ENCODE measurements around the gene MT4.
"Not testable (repeated sequence)": the region's sequence is repeated elsewhere in the genome, so short reads cannot be mapped to it uniquely, and the experiment has no call there.

MT4 gene

DNA sequence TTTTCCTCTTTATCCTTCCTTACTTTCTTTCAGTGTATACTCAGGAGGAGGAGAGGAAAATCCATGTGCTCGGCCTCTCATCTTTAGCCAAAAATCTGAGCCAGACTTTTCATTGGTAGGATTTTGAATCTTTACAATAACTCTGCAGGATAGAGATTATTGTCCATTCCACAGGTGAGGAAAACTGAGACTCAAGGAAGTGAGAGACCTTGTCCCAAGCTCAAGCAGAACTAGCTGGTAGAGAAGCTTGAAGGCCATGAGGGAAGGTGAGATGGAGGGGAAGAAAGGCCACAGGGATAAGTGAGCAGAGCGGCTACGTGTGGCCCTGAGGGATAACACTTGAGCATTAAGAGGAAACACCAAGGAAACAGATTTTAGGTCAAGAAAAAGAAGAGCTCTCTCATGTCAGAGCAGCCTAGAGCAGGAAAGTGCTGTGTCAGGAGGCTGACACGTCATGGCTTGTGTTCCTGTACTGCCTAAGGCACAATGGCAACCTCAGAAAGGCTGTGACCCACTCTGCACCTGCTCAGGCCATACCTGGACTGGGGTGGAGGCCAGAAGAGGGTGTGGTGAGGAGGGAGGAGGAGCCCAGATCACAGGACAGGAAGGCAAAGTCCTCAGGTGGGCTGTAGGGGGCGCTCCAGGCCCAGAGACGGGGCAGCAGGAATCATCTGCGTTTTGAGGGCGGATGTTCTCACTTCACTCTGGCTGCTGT lies 11.9 kb downstream of the MT4 start:
- no peaks in the 10 kb centered on the region for H3K9me3 ChIP-seq (ENCODE audit: control insufficient read depth, low read length)
- no peaks in the 10 kb centered on the region for H3K4me1 ChIP-seq
- no peak overlapping the region for H3K9ac ChIP-seq
- H3K27ac ChIP-seq, result no peak overlapping the region
- no peaks in the 10 kb centered on the region for H3K79me2 ChIP-seq
- H2AFZ ChIP-seq, result peak overlapping the region; percentile 33
- H3K4me3 ChIP-seq (ENCODE audit: low read depth, low read length), result no peak overlapping the region
- no peaks in the 10 kb centered on the region for H3K36me3 ChIP-seq (ENCODE audit: control insufficient read depth, insufficient read depth, low read length)
- no peak overlapping the region for H3K4me2 ChIP-seq (ENCODE audit: low read length)
- no peaks in the 10 kb centered on the region for H3K27me3 ChIP-seq (ENCODE audit: control insufficient read depth, insufficient read depth, low read length)
- TF ChIP-seq, protein P1, sequence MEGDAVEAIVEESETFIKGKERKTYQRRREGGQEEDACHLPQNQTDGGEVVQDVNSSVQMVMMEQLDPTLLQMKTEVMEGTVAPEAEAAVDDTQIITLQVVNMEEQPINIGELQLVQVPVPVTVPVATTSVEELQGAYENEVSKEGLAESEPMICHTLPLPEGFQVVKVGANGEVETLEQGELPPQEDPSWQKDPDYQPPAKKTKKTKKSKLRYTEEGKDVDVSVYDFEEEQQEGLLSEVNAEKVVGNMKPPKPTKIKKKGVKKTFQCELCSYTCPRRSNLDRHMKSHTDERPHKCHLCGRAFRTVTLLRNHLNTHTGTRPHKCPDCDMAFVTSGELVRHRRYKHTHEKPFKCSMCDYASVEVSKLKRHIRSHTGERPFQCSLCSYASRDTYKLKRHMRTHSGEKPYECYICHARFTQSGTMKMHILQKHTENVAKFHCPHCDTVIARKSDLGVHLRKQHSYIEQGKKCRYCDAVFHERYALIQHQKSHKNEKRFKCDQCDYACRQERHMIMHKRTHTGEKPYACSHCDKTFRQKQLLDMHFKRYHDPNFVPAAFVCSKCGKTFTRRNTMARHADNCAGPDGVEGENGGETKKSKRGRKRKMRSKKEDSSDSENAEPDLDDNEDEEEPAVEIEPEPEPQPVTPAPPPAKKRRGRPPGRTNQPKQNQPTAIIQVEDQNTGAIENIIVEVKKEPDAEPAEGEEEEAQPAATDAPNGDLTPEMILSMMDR (IDR thresholded peaks at IDR 0.05), result peak; percentile 42

DNA sequence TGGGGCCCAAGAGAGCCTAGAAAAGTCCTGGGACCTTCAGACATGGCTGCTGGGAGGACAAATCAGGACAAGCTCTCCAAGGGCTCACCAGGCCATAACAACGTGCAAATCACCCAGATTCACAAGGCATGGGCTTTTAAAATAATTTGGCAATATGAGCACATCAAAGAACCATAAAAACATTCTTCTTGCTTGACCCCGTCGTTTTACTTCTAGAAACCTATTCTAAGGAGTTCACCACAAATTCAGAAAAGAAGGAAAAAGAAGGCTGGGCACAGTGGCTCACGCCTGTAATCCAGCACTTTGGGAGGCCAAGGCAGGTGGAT lies 12.4 kb downstream of the MT4 start:
- no peaks in the 10 kb centered on the region for H3K36me3 ChIP-seq (ENCODE audit: control insufficient read depth, insufficient read depth, low read length)
- no peak overlapping the region for H3K4me3 ChIP-seq (ENCODE audit: low read depth, low read length)
- no peaks in the 10 kb centered on the region for H3K79me2 ChIP-seq
- TF ChIP-seq, protein P1 (IDR thresholded peaks at IDR 0.05), result no peak
- H3K27me3 ChIP-seq (ENCODE audit: control insufficient read depth, insufficient read depth, low read length), result no peaks in the 10 kb centered on the region
- H3K27ac ChIP-seq, result no peak overlapping the region
- no peak overlapping the region for H3K4me2 ChIP-seq (ENCODE audit: low read length)
- no peaks in the 10 kb centered on the region for H3K9me3 ChIP-seq (ENCODE audit: control insufficient read depth, low read length)
- H3K9ac ChIP-seq, result no peak overlapping the region
- no peaks in the 10 kb centered on the region for H3K4me1 ChIP-seq
- peak overlapping the region; percentile 33 for H2AFZ ChIP-seq

DNA sequence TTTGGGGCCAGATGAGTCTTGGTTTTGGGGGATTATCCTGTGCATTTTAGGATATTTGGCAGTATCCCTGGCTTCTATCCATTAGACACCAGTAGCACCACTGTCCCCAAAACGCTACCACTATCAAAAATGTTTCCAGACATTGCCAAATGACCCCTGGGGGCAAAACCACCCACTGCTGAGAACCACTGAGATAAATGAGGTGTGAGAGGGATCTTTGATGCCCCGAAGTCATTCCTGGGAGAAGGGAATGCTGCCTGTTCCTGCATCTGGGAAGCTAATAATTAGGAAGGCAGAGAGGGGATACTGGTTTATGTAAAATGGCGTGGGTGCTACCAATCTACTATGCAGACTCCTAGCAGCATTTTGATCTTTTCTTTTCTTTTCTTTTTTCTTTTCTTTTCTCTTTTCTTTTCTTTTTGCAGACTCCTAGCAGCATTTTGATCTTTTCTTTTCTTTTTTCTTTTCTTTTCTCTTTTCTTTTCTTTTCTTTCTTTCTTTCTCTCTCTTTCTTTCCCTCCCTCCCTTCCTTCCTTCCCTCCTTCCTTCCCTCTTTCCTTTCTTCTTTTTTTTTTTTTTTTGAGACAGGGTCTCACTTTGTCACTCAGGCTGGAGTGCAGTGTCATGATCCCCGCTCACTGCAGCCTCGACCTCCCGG lies 15.6 kb downstream of the MT4 start:
- Histone ChIP-seq H3K79me2 (no peaks in the 10 kb centered on the region), H3K4me3 (ENCODE audit: low read depth, low read length) (no peak overlapping the region), H3K27me3 (ENCODE audit: control insufficient read depth, insufficient read depth, low read length) (no peaks in the 10 kb centered on the region), H3K4me1 (no peaks in the 10 kb centered on the region), H3K4me2 (ENCODE audit: low read length) (no peak overlapping the region), H3K27ac (no peak overlapping the region), H3K9me3 (ENCODE audit: control insufficient read depth, low read length) (no peaks in the 10 kb centered on the region), H3K9ac (no peak overlapping the region), H2AFZ (no peak overlapping the region), H3K36me3 (ENCODE audit: control insufficient read depth, insufficient read depth, low read length) (no peaks in the 10 kb centered on the region)
- TF ChIP-seq, protein P1 (IDR thresholded peaks at IDR 0.05), result no peak

DNA sequence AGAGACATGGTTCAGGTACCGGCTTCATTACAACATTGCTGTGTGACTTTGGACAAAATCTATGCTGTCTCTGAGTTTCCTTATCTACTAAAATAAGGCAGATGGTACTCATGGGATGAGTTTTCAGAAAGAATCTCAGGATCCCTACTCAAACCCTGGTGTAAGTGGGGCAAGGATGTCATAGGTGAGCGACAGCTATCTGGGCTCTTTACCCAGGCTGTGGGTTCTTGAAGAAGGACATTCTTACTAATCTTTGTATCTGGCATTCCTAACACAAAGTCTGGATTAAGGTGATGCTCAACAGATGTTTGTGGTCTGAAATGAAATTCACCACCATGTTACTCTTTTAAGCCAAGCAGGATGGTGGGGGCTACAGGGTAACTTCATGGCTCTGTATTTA lies 18.0 kb downstream of the MT4 start:
- H3K9ac ChIP-seq; H3K9me3 ChIP-seq (ENCODE audit: control insufficient read depth, low read length); H2AFZ ChIP-seq; H3K4me2 ChIP-seq (ENCODE audit: low read length); H3K36me3 ChIP-seq (ENCODE audit: control insufficient read depth, insufficient read depth, low read length); H3K27ac ChIP-seq; H3K4me1 ChIP-seq; H3K27me3 ChIP-seq (ENCODE audit: control insufficient read depth, insufficient read depth, low read length); H3K4me3 ChIP-seq (ENCODE audit: low read depth, low read length); H3K79me2 ChIP-seq: not testable (repeated sequence)

DNA sequence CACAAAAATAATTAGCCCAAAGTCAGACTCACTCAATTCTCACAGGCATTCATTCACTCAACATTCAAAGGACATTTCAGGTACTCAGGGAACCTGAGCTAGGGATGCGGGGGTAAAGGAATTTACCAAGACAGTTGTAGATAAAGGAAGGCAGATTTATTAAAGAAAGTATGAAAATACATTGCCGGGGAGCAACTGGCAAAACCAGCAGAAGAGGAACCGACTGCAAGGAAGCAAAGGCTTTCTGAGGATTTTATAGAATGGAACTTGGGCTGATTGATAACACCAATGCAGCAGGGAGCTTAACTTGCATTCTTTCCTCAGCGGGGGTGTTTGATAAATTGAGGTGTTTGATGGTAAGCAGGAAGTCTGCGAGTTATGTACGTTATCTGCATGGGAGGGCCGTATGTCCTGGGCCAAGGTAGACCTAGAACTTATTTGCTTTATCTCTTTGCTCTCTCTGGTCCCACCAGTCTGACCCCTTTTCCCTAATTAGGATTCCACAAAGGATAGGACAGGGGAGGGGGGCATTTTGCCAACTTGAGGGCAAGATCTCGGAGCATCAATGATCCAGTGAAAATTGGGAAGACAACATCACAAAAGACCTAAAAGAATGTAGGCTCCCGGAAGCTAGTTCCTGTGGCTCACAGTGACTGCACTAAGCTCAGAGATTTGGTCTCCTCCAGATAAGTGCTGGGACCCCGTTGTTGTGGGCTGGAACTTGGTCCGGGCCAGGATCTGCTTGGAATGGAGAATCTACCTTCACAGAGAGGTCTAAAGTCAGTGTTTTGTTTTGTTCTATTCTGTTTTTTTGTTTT lies 18.7 kb downstream of the MT4 start:
- Histone ChIP-seq H3K4me1 (no peaks in the 10 kb centered on the region), H3K79me2 (no peaks in the 10 kb centered on the region), H2AFZ (no peak overlapping the region), H3K9ac (no peak overlapping the region), H3K27me3 (ENCODE audit: control insufficient read depth, insufficient read depth, low read length) (no peaks in the 10 kb centered on the region), H3K4me2 (ENCODE audit: low read length) (no peak overlapping the region), H3K27ac (no peak overlapping the region), H3K9me3 (ENCODE audit: control insufficient read depth, low read length) (no peaks in the 10 kb centered on the region), H3K36me3 (ENCODE audit: control insufficient read depth, insufficient read depth, low read length) (no peaks in the 10 kb centered on the region), H3K4me3 (ENCODE audit: low read depth, low read length) (no peak overlapping the region)
- TF ChIP-seq, protein P1 (IDR thresholded peaks at IDR 0.05), result no peak
